ENCODE data around the gene AGRN.
"Not testable (repeated sequence)": the region's sequence is repeated elsewhere in the genome, so short reads cannot be mapped to it uniquely, and the experiment has no call there.

The AGRN gene

DNA sequence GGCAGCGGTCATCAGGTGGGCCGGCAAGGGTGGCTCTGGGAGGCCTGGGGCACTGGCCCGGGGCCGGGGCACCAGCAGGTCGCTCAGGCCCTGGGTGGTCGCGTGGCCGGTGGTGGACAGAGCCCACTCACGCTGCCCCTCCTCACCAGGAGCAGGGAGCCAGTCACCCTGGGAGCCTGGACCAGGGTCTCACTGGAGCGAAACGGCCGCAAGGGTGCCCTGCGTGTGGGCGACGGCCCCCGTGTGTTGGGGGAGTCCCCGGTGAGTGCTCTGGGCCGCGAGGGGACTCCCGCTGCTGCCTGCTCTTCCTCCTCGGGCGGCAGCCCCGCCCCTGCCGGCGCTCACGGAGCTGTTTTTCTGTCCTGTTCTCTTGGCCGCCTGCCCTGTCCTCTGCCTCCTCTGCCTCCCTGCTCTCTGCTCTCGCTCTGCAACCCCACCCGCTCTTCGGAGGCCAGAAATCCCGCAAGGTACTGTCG is 30.7 kb downstream of the AGRN start:
- in situ Hi-C loops (cut with MboI; ENCODE audit: low sequenced_read_pairs), result no loop called here

DNA sequence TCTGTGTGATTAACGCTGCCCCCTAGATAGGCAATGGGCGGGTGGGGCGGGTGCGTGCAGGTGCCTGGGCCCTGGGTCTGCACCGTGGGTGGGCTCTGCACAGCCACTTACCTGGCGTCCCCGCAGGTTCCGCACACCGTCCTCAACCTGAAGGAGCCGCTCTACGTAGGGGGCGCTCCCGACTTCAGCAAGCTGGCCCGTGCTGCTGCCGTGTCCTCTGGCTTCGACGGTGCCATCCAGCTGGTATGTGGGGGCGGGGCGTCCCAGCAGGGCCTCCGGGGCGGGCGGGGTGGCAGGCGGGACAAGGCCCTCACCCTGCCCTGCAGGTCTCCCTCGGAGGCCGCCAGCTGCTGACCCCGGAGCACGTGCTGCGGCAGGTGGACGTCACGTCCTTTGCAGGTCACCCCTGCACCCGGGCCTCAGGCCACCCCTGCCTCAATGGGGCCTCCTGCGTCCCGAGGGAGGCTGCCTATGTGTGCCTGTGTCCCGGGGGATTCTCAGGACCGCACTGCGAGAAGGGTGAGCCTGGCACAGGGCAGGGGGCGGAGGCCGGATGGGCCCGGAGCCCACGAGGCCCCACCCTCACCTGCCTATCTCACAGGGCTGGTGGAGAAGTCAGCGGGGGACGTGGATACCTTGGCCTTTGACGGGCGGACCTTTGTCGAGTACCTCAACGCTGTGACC is 31.3 kb downstream of the AGRN start:
- in situ Hi-C loops (cut with MboI; ENCODE audit: low sequenced_read_pairs), result no loop called here

DNA sequence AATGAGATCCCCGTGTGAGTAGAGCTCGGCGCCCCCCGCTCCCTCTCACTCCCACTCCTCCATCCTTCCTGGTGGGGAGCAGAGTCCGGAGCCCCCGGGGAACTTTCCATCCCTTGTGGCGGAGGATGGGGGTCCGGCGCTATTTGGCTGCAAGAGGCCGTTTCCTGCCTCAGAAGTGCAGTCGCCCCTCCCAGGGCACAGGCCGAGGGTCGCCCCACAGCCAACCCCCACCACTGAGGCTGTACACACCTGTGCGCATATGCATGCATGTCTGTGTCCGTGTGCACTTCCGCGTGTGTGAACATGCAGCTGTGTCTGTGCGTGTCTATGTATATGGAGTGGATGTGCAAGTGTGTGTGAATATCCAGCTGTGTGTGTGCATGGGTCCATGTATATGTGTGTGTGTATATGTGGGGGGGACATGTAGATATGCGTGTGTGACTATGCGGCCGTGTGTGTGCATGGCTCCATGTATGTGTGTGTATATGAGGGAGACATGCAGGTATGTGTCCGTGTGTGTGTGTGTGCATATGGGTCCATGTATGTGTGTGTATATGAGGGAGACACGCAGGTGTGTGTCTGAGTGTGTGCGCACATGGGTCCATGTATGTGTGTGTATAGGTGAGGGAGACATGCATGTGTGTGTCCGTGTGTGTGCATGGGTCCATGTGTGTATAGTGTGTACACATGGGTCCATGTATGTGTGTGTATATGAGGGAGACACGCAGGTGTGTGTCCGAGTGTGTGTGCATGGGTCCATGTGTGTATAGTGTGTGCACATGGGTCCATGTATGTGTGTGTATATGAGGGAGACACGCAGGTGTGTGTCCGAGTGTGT is 32.3 kb downstream of the AGRN start:
- in situ Hi-C loops (cut with MboI; ENCODE audit: low sequenced_read_pairs), result no loop called here

DNA sequence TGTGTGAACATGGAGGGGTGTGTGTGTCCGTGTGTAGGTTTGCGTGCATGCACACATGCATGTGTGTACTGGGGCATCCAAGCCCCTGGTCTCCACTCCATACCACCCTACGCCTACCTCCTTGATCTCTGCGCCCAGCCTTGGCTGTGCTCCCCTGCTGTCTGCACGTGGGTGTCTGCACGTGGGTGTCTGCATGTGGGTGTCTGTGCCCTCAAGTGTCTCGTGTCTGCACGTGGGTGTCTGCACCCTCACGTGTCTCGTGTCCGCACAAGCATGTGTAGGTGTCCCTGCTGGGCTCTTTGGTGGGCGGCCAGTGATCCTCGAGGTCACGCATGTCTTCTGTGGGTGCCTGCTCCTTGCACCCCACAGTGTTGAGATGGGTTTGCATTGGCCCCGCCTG is 33.1 kb downstream of the AGRN start:
- in situ Hi-C loops (cut with MboI; ENCODE audit: low sequenced_read_pairs), result no loop called here

DNA sequence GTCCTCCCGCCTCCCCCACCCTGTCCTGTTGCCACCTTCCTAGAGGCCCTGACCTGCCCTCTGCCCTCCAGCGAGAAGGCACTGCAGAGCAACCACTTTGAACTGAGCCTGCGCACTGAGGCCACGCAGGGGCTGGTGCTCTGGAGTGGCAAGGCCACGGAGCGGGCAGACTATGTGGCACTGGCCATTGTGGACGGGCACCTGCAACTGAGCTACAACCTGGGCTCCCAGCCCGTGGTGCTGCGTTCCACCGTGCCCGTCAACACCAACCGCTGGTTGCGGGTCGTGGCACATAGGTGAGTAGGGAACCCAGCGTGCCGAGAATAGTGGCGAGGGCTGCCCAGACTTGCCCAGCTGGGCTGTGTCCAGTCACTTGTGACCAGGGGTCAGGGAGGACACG is 33.8 kb downstream of the AGRN start:
- in situ Hi-C loops (cut with MboI; ENCODE audit: low sequenced_read_pairs), result no loop called here

DNA sequence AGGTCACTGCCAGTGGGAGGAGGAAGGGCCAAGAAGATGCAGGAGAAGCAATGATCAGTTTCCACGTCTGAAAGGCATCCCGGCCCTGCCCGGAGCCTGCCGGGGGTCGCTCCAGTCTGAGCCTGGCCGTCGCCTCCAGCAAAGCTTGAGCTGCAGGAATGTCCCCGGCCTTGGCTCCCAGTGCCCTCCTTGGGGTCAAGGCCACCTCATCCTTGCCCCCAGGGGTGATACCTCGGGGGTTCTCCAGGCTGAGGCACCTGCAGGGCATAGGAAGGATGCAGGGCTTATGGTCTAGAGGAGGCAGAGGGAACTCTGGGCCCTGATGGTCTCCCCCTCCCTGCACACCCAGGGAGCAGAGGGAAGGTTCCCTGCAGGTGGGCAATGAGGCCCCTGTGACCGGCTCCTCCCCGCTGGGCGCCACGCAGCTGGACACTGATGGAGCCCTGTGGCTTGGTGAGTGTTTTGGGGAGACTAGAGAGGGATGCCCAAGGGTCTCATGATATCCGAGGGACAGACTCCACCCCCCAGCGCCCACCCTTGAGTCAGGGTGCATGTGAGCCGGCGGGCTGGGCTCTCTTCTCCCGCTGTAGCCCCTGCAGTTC is 34.3 kb downstream of the AGRN start:
- in situ Hi-C loops (cut with MboI; ENCODE audit: low sequenced_read_pairs), result no loop called here

DNA sequence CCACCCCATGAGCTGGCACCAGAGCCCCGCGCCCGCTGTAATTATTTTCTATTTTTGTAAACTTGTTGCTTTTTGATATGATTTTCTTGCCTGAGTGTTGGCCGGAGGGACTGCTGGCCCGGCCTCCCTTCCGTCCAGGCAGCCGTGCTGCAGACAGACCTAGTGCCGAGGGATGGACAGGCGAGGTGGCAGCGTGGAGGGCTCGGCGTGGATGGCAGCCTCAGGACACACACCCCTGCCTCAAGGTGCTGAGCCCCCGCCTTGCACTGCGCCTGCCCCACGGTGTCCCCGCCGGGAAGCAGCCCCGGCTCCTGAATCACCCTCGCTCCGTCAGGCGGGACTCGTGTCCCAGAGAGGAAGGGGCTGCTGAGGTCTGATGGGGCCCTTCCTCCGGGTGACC is 35.1 kb downstream of the AGRN start:
- in situ Hi-C loops (cut with MboI; ENCODE audit: low sequenced_read_pairs), result no loop called here

DNA sequence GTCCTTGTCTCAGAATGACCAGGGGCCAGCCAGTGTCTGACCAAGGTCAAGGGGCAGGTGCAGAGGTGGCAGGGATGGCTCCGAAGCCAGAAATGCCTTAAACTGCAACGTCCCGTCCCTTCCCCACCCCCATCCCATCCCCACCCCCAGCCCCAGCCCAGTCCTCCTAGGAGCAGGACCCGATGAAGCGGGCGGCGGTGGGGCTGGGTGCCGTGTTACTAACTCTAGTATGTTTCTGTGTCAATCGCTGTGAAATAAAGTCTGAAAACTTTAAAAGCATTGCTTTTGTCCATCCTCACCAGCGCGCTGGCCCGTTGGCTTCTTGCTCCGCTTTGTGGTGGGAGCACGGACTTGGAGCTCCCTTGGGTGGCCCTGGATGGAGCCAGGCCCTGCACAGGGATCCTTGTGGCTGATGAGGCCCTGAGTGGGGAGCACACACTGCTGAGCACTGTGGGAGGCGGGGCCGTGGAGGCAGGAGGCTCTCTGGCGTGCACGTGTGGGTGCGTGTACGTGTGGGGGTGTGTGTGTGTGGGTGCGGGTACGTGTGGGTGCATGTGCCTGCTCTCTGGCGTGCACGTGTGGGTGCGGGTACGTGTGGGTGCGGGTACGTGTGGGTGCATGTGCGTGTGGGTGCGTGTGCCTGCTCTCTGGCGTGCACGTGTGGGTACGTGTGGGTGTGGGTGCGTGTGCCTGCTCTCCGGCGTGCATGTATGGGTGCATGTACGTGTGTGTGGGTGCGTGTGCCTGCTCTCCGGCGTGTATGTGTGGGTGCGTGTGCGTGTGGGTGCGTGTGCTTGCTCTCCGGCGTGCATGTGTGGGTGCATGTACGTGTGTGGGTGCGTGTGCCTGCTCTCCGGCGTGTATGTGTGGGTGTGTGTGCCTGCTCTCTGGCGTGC is 36.2 kb downstream of the AGRN start:
- in situ Hi-C loops (cut with MboI; ENCODE audit: low sequenced_read_pairs), result no loop called here

DNA sequence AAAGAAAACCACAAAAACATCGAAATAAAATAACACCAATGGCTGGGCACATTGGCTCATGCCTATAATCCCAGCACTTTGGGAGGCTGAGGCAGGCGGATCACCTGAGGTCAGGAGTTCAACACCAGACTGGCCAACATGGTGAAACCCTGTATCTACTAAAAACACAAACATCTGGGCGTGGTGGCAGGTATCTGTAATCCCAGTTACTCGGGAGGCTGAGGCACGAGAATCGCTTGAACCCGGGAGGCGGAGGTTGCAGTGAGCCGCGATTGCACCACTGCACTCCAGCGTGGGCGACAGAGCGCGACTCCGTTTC is 37.8 kb downstream of the AGRN start:
- in situ Hi-C loops (cut with MboI; ENCODE audit: low sequenced_read_pairs), result not testable (repeated sequence)

DNA sequence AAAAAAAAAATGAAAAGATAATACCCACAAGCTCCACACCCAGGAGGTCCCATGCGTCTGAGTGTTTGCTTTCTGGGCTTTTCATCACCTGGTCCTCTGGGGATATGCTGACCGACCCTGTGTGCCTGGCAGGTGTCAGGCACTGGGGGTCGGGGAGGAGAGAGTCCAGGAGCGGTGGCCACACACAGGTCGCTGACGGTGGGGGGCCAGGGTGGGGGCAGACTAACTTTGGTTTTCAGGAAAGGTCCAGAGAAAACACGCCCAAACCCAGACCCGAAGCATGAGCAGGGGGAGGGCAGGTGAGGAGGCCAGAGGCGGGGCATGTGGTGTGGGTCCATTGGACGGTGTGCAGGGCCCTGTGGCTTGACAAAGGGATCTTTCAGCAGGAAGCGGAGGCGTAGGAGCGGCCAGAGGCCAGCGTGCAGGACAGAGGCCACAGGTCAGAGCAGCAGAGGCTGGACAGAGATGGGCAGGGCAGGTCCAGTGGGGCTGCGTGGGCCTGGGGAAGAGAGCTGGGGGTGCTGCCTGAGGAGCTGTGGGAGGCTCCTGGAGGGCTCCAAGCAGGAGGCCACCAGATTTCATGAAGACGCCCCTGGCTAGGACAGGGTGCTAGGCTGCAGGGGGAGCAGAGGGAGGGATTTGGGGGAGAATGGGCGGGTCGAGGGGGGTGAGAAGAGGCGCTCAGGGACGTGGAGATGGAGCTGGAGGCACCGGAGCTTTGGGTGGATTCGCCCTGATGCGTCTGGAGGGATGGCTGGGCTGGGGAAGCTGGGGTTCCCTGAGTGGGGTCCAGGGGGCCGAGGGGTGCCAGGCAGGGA is 38.4 kb downstream of the AGRN start:
- in situ Hi-C loops (cut with MboI; ENCODE audit: low sequenced_read_pairs), result no loop called here

DNA sequence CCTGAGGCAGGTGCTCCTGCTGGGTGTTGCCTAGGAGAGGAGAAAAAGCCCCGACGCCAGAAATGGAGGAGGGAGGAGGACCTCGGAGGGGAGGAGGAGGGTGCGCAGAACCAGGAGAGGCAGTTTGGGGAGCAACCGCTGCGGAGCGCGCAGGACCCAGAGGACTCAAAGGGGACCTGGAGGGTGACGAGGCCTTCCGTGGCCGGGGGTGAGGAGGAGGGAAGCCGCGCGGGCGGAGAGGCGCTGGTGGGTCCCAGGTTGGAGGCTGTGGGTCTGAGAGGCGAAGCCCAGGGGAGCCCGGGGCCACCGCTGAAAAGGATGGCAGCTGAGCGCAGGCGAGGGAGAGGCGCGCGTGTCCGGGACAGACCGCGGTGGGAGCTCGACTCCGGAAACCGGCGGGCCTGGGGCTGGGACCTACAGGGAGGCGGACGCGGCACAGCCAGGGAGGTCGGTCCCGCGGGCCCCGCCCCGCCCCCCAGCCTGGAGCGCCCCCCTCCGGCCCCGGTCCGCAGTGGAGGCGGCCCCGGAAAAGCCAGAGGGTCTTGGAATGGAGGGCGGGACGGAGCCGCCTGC is 39.1 kb downstream of the AGRN start:
- in situ Hi-C loops (cut with MboI; ENCODE audit: low sequenced_read_pairs), result no loop called here

DNA sequence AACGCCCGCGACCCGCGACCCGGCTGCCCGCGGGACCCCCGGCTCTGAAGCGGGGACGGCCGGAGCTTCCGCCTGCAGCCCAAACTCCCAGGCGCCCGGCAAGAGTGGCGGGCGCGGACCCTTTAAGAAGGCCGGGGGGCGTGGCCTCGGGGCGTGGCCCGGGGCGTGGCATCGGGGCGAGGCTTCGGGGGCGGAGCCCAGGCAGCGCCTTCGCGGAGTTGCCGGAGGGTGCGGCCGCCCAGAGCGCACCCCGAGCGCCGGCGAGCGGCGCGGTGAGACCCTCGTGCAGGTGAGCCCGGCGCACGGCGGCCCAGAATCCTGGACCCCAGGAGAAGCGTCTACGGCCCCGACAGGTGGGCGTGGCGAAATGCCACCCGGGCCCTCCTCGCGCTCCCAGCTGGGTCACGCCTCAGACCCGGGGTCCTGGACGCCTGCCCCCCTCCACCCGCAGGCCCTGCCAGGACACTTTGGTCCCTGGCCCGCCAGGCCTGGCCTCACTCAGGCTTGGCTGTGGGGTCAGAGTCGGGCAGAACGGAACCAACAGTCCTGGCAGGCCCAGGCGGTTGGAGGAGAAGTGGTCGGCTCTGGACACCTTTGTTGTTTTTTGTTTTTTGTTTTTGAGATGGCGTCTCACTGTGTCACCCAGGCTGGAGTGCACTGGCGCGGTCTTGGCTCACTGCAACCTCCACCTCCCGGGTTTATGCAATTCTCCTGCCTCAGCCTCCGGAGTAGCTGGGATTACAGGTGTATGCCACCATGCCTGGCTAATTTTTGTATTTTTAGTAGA is 39.8 kb downstream of the AGRN start:
- in situ Hi-C loops (cut with MboI; ENCODE audit: low sequenced_read_pairs), result no loop called here

DNA sequence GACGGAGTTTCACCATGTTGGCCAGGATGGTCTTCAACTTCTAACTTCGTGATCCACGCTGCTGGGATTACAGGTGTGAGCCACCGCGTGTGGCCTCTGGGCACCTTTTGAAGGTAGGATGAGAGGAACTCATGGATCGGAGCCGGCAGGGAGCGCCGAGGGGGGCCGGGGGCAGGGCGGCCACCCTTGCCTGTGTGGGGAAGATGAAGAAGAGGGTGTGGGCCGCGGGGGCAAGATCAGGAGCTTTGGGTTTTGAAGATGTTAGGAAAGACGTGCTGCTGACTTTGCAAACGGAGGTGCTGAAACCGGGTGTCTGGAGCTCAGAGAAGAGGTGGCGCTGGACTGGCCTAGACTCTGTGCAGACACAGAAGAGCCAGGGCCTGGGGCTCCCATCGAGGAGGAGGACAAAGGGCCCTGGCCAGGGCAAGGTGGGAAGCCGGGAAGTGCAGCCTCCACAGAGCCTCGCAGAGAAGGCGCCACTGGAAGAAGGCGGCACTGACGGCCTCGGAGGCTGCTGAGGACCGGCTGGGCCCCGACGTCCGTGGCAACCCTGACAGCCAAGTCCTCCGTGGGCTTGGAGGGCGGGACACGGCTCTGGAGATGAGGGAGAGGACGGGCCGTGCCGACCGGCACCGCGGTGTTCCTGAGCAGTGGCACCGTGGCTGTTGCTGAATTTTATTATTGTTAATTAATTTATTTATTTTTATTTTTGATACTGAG is 40.5 kb downstream of the AGRN start:
- in situ Hi-C loops (cut with MboI; ENCODE audit: low sequenced_read_pairs), result no loop called here

DNA sequence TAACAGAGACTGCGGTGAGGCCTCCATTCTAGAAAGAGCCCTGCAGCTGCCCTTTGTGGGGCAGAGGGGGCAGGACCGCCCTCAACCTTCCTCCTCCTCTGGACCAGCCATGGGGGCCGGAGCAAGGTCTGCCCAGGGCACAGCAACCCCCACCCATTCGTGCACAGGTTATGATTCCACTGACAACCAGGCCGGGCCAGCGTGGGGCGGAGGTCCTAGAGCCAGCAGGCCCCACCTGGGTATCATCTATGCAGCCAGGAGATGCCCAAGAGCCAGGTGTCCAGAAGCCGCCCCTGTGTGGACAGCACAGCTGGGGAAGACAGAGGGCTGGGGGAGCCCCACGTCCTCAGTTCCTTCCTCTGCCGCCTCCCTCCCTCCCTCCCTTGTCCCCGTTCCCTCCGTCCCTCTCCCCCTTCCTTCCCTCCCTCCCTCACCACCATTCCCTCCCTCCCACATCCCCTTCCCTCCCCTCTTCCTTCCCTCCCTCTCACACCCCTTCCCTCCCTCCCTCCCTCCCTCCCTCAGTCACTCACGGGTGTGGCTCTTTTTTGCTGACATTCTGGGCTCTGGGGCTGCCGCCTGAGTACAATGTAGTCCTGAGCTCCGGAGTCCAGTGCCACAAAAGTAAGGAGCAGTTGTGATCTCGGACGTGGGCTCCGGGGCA is 41.9 kb downstream of the AGRN start:
- in situ Hi-C loops (cut with MboI; ENCODE audit: low sequenced_read_pairs), result no loop called here

DNA sequence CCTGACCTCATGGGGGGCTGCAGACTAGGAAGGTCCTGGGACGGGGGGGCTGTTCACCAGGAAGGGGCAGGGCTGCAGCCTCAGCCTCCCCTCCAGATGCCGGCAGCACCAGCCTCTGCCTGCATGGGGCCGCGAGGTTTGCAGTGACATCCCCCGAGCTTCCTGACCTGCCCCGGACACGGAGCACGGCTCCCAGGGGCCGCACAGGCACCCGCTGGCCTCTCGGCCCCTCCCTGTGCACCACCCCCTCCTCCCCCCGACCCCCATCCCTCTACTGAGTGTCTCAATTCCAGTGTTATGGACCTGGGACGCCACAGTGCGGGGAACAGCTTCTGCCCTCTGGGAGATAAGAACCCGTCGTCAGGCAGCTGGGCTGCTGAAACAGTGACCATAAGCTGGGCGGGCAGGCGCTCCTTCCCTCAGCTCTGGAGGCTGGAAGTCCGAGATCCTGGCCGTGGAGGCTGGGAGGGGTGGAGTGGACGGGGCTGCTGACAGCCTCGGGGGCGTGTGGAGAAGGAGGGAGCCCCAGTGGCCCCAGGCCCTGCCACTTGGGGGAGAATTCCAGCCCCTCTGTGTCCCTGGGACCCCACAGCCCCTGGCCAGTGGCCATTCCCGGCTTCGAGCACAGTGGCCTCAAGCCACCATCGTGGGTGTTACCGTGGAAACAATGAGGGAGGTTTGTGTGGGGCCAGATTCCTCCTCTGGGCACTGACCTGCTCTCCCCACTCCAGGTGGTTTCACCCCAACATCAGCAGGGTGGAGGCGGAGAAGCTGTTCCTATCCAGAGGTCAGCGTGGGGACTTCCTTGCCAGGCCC is 42.6 kb downstream of the AGRN start:
- in situ Hi-C loops (cut with MboI; ENCODE audit: low sequenced_read_pairs), result no loop called here

DNA sequence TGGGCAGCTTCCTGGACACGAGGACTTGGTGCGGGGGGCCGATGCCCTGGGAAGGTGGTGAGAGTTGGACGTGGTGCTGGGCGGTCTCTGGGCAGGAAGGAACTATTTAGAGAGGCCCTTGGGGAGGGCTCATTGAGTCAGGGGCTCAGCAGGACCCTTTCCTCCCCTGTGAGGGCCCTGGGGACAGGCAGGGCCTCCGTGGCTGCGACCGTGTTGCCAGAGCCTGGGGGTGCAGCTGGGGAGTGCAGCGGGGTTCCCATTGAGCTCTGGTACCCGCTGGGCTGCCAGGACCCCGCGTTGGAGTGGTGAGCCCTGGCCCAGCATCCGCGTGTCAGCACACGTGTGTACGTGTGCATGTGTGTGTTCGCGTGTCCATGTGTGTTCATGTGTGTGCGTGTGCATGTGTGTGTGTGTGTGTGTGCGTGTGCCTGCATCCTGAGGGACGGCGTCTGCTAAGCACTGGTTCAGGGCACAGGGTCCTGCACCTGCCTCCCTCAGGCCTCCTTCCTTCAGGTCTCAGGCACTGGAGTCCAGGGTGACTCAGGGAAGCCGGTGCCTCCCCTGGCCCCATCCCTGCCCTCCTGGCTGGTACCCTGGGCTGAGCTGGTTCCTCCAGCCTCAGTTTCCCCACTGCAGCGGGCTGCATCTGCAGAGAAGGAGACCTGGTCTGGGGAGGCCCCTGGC is 43.5 kb downstream of the AGRN start:
- in situ Hi-C loops (cut with MboI; ENCODE audit: low sequenced_read_pairs), result no loop called here

All from hTERT RPE-1 (cell line).